Panc1 (cell line): Measurements from ENCODE around the gene ZACN. TPM values are rescaled to one million over a fixed set of nuclear protein-coding genes. Genes with fewer than 3 reads are reported as not detected.

Source experiments
- ATAC-seq: fragments of 200-7000 bp; cut with Tn5 transposase; 2 replicates; pipeline ENCODE4 v1.9.1; 2020; ENCODE audit warnings: mild to moderate bottlenecking, moderate library complexity
- BruUV-seq: library from RNA; stranded (reverse); fragments of 400-500 nt; replicated peaks from 2 replicates; lab custom pipeline; 2021; lab: Mats Ljungman, UMichigan
- CTCF ChIA-PET: fragments of 300-600 bp; sonication (Branson Sonifier 250); formaldehyde crosslinking; loops from one replicate; lab custom pipeline; 2022; ENCODE audit warnings: antibody characterized with exemption; lab: Charles Lee
- POLR2A ChIA-PET: fragments of 300-600 bp; sonication (Branson Sonifier 250); formaldehyde crosslinking; loops from one replicate; lab custom pipeline; 2022; ENCODE audit warnings: antibody characterized with exemption; lab: Charles Lee
- DNase-seq: peaks from one replicate; pipeline ENCODE4 v3.0.0-alpha.2; 2010; ENCODE audit warnings: low read depth, low spot score
- H3K27ac ChIP-seq: 2 replicates; pipeline ENCODE4 v1.5.1; 2011; ENCODE audit warnings: mild to moderate bottlenecking, low read length, inconsistent platforms
- H3K27me3 ChIP-seq: fragments of 200-500 bp; sonication (Bioruptor generic); 2 replicates; pipeline ENCODE4 v1.6.0; 2014; ENCODE audit warnings: low read length, inconsistent platforms; ENCODE audit not compliant: control insufficient read depth, insufficient read depth
- H3K36me3 ChIP-seq: fragments of 200-500 bp; sonication (Bioruptor generic); 2 replicates; pipeline ENCODE4 v1.5.1; 2014; ENCODE audit warnings: inconsistent platforms, mild to moderate bottlenecking, low read length, moderate library complexity; ENCODE audit not compliant: control insufficient read depth, insufficient read depth
- H3K4me1 ChIP-seq: 2 replicates; pipeline ENCODE4 v1.5.1; 2011; ENCODE audit warnings: inconsistent platforms, mild to moderate bottlenecking, low read length, moderate library complexity; ENCODE audit not compliant: control insufficient read depth, insufficient read depth
- H3K4me3 ChIP-seq, 2 experiments: 2 replicates each; pipeline ENCODE4 v1.5.1; 2011 to 2012; ENCODE audit warnings: low read depth in 2 of 2, low read length in 2 of 2, mild to moderate bottlenecking in 2 of 2, inconsistent platforms in 1 of 2, moderate library complexity in 1 of 2
- H3K9me3 ChIP-seq: fragments of 200-500 bp; sonication (Bioruptor generic); 2 replicates; pipeline ENCODE4 v1.5.1; 2014; ENCODE audit warnings: low read depth, mild to moderate bottlenecking, inconsistent platforms, low read length, moderate library complexity; ENCODE audit not compliant: control insufficient read depth, insufficient read depth
- POLR2AphosphoS5 ChIP-seq: IDR thresholded peaks from 2 replicates; pipeline ENCODE4 v1.6.1; 2012; ENCODE audit warnings: mild to moderate bottlenecking, low read depth, low read length, moderate library complexity
- SIN3A ChIP-seq: IDR thresholded peaks from 2 replicates; pipeline ENCODE4 v1.6.1; 2012; ENCODE audit warnings: low read depth, mild to moderate bottlenecking, low read length, moderate library complexity, borderline replicate concordance; ENCODE audit not compliant: insufficient read depth
- TCF7L2 ChIP-seq: IDR thresholded peaks from 2 replicates; pipeline ENCODE4 v1.6.1; 2011; ENCODE audit warnings: mild to moderate bottlenecking, low read depth, low read length, inconsistent platforms
- in situ Hi-C: cut with HindIII; loops from 2 replicates; pipeline ENCODE4 v1.10.0; 2016; ENCODE audit warnings: low sequenced_read_pairs, low pct_unique_long_range_greater_than_20kb
- intact Hi-C: fragments of 100-400 bp; cut with micrococcal nuclease; formaldehyde crosslinking; loops from one replicate; pipeline ENCODE4 v1.10.0; 2022; ENCODE audit not compliant: unreplicated experiment
- total RNA-seq: library from RNA; stranded (reverse); gene quantifications from one replicate; pipeline ENCODE4 v1.2.1, GENCODE V29; 2021; ENCODE audit not compliant: unreplicated experiment
- TF ChIP-seq, protein P1 (sequence below): fragments of 450-650 bp; IDR thresholded peaks from 2 replicates; pipeline ENCODE4 v1.5.1; 2017; ENCODE audit warnings: mild to moderate bottlenecking
- TF ChIP-seq, protein P2 (sequence below), 2 experiments: IDR thresholded peaks; 2 replicates each; pipeline ENCODE4 v1.6.1; 2011 to 2012; ENCODE audit warnings: low read depth in 2 of 2, control low read depth in 1 of 2, low read length in 1 of 2, mild to moderate bottlenecking in 1 of 2, moderate library complexity in 1 of 2; ENCODE audit not compliant: insufficient read depth in 1 of 2

ZACN gene
- total RNA-seq, 1 experiment from 2014 or later = not detected

DNA sequence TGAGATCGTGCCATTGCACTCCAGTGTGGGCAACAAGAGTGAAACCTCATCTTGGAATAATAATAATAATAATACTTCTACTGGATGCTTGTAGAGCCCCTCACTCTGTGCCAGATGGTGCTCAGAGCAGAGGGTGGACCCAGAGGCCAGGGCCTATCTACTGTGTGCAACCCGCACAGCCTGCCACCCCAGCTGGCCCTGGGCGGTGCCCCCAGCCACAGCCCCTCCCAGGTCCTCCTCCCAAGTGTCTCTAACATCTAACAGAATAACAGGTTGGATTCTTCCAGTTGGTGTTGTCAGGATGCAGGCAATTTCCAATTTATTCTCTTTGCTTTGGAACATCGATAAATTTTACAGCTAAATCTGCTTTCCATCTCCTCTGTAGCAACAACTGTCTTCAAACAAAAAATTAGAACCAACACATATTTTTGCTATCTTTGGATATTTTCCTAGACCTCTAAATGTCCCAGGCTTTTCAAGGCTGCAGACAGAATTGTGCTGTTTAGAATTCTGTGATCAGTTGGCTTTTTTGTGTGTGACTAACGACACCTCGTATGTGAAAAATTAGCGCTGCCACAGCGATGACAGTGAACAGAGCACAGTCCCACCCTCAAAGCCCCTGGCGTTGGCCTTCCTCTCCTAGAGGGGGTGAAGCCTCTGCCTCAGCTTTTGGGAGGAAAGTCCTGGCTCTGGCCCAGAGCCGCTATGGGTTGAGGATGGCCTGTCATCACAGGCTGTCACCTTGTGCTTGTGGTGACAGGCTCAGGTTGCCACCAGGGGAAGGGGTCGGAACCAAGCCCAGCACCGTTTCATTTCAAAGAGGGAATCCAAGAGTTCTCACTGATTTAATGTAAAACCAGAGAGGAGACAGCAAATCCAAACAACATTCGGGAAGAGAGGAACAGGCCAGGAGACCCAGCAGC is 44.3 kb upstream of the ZACN start:
- Histone ChIP-seq H3K9me3 (no peaks in the 10 kb centered on the region), H3K36me3 (peaks cover 12% of the 10 kb centered on the region), H3K27ac (no peak overlapping the region), H3K4me1 (peaks cover 4% of the 10 kb centered on the region), H3K27me3 (no peaks in the 10 kb centered on the region), H3K4me3 (no peak overlapping the region)
- no peak for DNase-seq
- CTCF ChIA-PET = interaction anchor here (0.5 to 0.6 kb wide), 2 partner anchors 58 to 148 kb away, joined by 4 to 5 read pairs; no protein-coding TSS in a partner anchor
- BruUV-seq = no TSS peak
- intact Hi-C loops (no loop called here), in situ Hi-C loops (no loop called here)
- TF ChIP-seq POLR2AphosphoS5 (no peak), TCF7L2 (no peak), SIN3A (no peak)
- TF ChIP-seq, protein P1, sequence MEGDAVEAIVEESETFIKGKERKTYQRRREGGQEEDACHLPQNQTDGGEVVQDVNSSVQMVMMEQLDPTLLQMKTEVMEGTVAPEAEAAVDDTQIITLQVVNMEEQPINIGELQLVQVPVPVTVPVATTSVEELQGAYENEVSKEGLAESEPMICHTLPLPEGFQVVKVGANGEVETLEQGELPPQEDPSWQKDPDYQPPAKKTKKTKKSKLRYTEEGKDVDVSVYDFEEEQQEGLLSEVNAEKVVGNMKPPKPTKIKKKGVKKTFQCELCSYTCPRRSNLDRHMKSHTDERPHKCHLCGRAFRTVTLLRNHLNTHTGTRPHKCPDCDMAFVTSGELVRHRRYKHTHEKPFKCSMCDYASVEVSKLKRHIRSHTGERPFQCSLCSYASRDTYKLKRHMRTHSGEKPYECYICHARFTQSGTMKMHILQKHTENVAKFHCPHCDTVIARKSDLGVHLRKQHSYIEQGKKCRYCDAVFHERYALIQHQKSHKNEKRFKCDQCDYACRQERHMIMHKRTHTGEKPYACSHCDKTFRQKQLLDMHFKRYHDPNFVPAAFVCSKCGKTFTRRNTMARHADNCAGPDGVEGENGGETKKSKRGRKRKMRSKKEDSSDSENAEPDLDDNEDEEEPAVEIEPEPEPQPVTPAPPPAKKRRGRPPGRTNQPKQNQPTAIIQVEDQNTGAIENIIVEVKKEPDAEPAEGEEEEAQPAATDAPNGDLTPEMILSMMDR = no peak
- TF ChIP-seq, protein P2, sequence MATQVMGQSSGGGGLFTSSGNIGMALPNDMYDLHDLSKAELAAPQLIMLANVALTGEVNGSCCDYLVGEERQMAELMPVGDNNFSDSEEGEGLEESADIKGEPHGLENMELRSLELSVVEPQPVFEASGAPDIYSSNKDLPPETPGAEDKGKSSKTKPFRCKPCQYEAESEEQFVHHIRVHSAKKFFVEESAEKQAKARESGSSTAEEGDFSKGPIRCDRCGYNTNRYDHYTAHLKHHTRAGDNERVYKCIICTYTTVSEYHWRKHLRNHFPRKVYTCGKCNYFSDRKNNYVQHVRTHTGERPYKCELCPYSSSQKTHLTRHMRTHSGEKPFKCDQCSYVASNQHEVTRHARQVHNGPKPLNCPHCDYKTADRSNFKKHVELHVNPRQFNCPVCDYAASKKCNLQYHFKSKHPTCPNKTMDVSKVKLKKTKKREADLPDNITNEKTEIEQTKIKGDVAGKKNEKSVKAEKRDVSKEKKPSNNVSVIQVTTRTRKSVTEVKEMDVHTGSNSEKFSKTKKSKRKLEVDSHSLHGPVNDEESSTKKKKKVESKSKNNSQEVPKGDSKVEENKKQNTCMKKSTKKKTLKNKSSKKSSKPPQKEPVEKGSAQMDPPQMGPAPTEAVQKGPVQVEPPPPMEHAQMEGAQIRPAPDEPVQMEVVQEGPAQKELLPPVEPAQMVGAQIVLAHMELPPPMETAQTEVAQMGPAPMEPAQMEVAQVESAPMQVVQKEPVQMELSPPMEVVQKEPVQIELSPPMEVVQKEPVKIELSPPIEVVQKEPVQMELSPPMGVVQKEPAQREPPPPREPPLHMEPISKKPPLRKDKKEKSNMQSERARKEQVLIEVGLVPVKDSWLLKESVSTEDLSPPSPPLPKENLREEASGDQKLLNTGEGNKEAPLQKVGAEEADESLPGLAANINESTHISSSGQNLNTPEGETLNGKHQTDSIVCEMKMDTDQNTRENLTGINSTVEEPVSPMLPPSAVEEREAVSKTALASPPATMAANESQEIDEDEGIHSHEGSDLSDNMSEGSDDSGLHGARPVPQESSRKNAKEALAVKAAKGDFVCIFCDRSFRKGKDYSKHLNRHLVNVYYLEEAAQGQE (IDR thresholded peaks at IDR 0.05; ENCODE audit: insufficient read depth in 1 of 2, low read depth in 2 of 2, low read length in 1 of 2) = no peak
- no peak for ATAC-seq
- POLR2A ChIA-PET = no interaction called here

DNA sequence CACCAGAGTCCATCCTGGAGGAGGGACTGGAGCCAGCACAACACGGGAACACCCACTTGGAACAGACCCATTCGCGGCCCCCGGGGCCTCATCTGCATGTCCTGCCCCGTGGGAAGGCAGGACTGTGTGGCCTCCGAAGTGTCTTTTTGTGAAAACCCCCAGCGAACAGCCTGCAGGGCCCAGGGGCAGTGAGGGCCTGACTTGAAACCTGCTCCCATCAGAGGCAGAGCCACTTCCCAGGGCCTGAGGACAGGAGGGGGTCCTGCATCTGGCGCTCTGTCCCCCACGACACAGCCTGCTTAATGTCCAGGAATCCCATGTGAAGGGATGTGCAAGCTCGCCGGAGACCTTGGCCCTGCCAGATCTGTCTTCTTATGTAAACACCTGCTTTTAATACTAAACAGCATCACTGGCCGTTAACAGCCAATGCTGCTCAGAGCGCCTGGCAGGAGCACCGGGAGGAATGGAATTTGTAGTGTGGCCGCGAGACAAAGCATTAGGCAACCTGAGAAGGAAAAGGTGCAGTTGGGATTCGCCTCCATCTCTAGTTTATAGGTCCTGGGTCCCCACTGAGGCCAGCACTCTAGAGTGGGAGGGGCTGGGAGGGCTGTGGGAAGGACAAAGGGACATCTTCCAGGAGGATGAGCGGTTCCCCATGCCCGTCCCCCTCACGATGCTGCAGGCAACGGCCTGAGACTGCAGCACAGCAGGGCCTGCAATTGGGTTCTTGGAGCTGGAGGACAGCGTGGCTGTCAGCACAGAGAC is 42.3 kb upstream of the ZACN start:
- no peak for TF ChIP-seq POLR2AphosphoS5
- no peak for TF ChIP-seq SIN3A
- TF ChIP-seq TCF7L2 = no peak
- TF ChIP-seq, protein P2 (IDR thresholded peaks at IDR 0.05; ENCODE audit: insufficient read depth in 1 of 2, low read depth in 2 of 2, low read length in 1 of 2) = no peak
- TF ChIP-seq, protein P1 = no peak
- BruUV-seq = no TSS peak
- POLR2A ChIA-PET = no interaction called here
- no peak for DNase-seq
- H3K27me3 ChIP-seq = no peaks in the 10 kb centered on the region
- peak; percentile 27; the same call in 1 of the 2 replicates for ATAC-seq
- CTCF ChIA-PET = interaction anchor here (0.5 kb wide), 1 partner anchor 145 kb away, joined by 3 read pairs; no protein-coding TSS in a partner anchor
- intact Hi-C loops (no loop called here), in situ Hi-C loops (no loop called here)
- no peaks in the 10 kb centered on the region for H3K4me1 ChIP-seq
- peaks cover 24% of the 10 kb centered on the region for H3K36me3 ChIP-seq
- no peak overlapping the region for H3K4me3 ChIP-seq
- no peaks in the 10 kb centered on the region for H3K9me3 ChIP-seq
- H3K27ac ChIP-seq = no peak overlapping the region
